CD4-positive, alpha-beta T cell treated with Interferon alpha-2 for 1 hour (primary cell): ENCODE data around the gene HIPK3.

Source experiments
- DNase-seq, 2 donors: peaks; one replicate each; pipeline ENCODE4 v3.0.0-alpha.2; 2020 to 2022

HIPK3 gene

DNA sequence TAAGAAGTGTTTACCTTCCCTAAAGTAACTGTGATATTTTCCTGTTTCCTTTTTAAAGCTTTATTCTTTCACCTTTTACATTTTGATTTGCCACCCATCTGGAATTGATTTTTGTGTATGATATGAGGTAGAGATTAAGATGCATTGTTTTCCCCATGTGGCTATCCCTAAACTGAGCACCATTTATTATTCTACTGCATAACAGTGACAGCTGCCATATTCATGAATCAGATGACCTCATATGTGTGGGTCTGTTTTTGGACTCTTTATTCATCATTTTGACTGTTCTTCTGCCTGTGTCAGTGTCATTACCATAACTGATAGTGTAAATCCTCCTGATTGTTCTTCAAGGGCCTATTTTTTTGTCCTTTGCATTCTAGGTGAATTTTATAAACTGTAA, 50.8 kb downstream of the HIPK3 start:
- no peak for DNase-seq

DNA sequence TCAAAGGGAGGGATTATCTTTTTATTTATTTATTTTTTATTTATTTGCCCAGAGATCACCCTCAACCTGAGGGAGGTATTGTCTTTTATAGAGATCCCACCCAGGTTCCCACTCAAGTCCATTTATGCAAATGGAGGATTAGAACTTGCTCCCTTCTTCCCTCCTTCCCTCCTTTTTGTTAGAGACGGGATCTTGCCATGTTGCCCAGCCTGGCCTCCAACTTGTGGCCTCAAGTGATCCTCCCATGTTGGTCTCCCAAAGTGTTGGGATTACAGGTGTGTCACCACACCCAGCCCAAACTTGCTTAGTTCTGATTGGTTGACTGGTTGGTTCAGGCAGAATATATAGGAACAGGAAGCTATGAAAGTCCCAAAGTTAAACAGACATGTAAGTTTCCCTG, 51.9 kb downstream of the HIPK3 start:
- DNase-seq, result no peak

DNA sequence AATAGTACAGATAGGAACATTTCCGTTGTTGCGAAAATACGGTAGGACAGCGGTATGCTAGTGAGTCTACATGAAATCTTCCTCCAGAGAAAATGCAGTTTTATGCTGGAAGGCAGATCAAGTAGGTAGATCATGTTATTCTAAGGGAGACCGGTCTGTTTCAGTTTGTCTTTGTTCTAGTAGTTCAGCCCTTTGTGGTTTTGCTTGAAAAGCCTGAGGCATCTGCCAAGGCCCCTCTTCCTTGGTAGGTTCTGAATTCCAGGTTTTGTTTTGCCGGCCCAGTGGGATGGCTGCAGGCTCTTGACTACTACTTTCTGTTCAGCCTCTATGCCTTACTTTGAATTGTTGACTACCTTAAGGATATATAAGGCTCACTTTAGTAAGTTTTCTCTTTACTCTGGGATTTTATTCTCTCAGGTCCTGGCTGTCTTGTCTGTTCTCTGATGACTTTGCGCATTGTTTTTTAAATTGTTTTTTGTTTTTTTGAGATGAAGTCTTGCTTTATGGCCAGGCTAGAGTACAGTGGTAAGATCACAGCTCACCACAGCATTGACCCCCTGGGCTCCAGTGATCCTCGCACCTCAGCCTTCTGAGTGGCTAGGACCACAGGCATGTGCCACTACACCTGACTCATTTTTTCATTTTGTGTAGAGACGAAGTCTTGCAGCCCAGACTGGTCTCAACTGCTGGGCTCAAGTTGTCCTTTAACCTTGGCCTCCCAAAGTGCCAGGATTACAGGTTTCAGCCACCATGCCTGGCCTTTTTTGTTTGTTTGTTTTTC, 53.7 kb downstream of the HIPK3 start:
- DNase-seq, result no peak

DNA sequence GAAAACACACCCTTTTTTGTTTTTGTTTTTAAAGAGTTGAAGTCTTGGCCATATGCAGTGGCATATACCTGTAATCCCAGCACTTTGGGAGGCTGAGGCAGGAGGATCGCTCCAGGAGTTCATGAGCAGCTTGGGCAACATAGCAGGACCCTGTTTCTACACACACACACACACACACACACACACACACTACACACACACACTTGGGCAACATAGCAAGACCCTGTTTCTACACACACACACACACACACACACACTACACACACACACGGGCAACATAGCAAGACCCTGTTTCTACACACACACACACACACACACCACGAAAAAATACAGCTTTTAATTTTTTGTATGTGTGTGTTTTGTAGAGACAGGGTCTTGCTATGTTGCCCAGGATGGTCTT, 54.5 kb downstream of the HIPK3 start:
- no peak for DNase-seq

- DNase-seq, result no peak
Measured at GRCh38 chr11:33315822-33316221, 58.6 kb downstream of the HIPK3 start.

DNA sequence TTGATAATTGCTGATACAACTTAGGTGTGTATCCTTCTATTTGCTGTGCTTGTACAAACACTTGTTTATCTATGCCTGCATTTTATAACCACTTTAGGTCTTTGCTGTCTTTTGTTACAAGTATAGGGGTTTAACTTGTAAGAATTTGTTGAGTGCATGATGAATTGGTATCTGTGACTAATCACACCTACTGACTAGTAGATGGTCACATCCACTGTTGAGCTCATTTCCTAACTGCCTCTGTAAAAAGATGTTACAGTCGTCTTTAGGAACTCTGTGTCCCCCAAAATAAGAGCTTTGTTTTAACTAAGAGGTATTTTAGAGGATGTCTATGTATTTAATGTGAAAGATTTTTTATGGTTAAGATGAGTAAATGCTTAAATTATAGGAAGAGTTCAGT, 60.5 kb downstream of the HIPK3 start:
- DNase-seq, result no peak

DNA sequence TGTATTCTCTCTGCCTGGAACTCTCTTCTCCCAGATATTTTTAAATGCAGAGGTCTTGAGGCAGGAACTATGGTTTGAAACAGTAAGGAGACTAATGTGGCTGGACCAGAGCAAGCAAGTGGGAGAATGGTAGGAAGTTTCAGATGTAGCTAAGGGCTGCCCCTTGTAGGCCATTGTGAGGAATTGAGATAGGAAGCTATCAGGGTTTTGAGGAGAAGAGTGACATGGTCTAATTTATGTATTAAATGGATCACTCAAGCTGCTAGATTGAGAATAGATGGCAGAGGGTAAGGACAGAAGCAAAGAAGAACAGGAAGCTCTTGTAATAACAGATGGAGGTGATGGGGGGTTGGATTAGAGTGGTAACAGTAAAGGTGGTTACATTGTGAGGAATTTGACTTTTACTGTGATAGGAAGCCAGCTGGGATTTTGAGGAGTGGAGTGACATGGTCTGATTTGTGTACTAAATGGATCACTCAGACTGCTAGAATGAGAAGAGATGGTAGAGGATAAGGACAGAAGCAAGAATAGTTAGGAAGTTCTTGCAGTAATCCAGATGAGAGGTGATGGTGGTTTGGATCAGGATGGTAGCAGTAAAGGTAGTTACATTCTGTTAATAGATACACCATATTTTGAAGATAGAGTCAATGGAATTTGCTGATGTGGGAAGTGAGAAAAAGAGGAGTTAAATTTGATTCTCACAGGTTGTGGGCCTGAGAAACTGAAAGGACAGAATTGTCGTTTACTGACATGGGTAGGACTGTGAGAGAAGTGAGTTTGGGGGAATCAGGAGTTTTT, 63.0 kb downstream of the HIPK3 start:
- no peak for DNase-seq

DNA sequence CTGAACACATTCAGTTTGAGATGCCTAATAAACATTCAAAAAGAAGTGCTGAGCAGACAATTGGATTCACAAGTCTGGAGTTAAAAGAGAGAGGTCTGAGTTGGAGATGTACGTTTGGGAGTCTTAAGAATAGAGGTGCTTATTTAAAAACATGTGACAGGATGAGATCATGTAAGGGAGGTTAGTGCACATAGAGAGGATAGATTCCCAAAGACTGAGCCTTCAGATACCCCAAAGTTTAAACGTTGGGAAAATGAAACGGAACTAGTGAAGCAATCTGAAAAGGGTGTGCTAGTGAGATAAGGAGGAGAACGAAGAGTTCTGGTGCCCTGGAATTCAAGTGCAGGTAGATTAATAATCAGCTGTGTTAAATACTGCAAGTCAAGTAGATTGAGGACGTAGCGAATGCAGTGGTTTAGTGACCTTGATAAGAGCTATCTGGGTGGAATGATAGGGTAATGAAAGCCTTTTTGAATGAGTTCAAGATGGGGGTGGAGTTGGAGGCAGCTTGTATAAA, 63.7 kb downstream of the HIPK3 start:
- DNase-seq, result no peak

DNA sequence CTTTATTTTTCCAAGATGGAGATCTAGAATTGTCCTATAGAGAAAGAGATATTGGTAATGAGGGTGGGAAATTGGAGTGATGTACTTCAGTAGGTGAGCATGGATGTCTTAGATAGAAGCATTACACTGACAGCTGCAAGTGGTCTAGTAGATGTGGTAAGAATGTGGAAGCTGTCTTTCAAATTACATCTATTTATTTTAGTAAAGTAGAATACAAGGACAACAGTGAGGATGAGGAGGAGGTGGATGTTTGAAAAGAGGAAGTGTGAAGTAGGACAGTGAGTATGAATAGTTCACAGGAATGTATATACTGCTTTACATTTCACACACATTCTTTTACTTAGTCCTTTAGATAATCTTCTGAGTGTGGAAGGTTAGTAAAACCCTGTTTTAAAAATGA, 64.2 kb downstream of the HIPK3 start:
- no peak for DNase-seq

DNA sequence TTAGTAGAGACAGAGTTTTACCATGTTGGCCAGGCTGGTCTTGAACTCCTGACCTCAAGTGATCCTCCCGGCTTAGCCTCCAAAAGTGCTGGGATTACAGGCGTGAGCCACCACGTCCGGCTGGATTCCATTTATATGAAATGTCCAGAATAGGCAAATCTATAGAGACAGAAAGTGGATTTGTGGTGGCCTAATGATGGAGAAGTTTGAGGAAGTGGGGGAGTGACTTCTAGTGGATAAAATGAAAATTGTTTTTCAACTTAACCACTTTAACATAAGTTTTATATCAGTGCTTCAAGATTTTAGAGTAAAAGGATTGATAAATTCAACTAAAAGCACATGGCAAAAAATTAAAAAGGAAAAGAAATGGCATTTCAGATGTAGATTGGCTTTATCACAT, 66.2 kb downstream of the HIPK3 start:
- no peak for DNase-seq

DNA sequence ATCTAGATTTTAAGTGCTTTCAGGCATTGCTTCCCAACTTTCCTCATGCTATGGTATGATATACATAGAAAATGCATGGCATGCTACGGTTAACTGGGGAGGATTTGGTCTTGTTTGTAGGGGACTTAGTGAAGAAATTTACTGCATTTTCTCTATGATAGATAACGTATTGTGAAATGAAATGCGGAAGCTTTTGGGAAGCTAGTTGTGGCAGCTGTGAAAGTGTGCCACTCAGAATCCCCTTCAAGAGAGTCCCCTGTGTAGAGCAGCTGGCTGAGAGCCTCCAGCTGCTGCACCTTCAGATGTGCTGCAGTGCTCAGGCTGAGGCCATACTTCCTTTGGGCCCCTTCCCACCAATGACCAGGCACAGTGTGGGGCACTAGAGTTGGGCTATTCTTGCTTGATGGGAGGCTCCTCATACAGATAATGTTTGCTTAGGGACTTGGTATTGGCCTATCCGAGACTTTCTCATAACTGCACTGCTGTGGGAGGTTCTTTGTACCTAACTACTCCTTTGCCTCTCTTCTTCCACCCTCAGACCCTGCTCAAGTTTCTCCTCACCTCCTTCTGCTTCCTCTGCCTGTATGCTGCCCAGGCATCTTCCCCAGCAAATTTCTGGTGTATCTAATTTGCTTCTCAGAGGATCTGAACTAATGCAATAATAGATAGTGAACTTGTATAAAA, 67.3 kb downstream of the HIPK3 start:
- DNase-seq, result no peak

DNA sequence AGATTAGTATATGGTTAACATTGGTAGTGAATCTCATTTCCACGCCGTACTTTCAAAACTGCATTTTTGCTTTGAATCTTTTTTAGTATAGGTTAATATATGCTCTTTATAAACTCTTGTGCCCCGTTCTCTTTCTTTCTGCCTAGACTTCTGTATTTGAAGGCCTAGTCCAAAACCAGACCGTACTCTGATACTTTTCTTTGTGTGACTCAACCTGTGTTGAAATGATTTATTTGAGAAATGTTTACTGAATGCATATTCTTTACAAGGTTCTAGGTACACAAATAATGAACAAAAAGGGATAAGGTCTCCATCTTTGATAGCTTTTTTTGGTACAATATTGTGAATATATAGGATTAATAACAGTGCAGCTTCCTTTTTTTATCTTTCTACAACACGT, 68.3 kb downstream of the HIPK3 start:
- no peak for DNase-seq

DNA sequence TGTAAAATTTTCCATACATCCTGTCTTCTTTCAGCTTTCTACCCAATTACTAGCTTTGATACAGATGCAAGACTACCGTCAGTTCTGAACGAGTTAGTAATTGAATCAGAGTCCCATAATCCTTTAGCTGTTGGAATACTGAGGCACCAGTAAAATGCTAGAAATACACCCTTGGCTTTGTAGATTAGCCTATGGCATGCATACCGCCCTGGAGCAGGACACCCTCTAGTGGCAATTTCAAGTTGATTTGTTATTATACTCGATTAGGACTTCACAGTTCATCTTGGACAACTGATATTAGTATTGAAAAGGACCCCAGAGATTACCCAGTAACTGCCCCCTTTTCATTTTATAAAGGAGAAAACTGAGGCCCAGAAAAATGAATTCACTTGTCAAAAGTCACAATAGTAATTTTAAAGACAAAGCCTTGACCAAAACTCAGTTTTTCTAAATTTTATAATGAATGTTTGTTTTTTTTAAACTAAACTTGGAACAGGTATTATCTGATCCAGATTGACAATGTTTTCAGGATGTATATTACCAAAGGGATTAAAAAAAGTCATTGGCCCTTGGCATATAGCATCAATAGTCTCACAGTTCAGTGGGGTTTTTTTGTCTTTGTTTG, 72.6 kb downstream of the HIPK3 start:
- DNase-seq, result peak; percentile 43 to 69

DNA sequence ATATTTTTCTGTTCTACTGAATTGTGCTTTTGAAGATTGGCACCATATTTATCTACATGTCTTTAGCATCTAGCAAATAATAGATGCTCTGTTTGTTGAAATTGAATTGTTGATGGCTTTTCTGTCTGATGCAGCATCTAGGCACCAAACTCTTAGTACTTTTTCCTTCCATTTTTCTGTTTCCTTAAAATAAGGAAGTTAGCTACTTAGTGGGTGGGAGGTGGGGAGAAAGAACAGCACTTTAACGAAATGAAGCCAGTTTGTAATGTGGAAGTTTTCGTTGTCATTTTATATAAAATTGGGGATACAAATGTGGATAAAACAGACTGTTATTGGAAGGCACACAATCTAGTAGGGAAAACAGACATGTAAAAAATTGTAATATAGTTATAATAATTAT, 76.6 kb downstream of the HIPK3 start:
- DNase-seq, result no peak

- DNase-seq, result no peak
Measured at GRCh38 chr11:33334627-33335026, 77.4 kb downstream of the HIPK3 start.

DNA sequence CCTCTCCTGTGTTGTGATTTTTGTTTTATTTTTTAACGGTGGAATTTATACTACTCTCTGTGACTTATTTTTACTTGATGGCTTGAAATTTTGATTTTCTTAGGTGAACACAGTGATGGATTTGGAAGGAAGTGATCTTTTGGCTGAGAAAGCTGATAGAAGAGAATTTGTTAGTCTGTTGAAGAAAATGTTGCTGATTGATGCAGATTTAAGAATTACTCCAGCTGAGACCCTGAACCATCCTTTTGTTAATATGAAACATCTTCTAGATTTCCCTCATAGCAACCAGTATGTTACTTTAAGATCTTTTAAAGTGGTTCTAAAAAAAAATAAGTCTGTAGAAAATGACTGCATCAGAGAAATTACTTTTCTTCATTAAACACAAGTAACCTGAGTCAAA, 82.1 kb downstream of the HIPK3 start:
- no peak for DNase-seq

GRCh38 chr11:33344611-33345010, 87.4 kb downstream of the HIPK3 start:
- DNase-seq, result no peak

GRCh38 chr11:33347490-33348125, 90.4 kb downstream of the HIPK3 start:
- peak; percentile 5 to 32 for DNase-seq

DNA sequence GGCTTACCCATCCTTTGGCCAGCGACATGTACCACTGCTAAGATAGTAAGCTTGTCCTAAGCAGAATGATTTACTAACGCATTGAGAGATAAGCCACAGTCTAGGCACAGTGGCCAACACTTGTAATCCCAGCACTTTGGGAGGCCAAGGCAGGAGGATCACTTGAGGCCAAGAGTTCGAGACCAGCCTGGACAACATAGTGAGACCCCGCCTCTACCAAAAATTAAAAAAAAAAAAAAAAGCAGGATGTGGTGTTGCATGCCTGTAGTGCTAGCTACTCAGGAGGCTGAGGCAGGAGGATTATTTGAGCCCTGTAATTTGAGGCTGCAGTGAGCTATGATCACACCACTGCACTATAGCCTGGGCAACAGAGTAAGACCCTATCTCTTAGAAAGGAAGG, 93.1 kb downstream of the HIPK3 start:
- DNase-seq, result no peak

DNA sequence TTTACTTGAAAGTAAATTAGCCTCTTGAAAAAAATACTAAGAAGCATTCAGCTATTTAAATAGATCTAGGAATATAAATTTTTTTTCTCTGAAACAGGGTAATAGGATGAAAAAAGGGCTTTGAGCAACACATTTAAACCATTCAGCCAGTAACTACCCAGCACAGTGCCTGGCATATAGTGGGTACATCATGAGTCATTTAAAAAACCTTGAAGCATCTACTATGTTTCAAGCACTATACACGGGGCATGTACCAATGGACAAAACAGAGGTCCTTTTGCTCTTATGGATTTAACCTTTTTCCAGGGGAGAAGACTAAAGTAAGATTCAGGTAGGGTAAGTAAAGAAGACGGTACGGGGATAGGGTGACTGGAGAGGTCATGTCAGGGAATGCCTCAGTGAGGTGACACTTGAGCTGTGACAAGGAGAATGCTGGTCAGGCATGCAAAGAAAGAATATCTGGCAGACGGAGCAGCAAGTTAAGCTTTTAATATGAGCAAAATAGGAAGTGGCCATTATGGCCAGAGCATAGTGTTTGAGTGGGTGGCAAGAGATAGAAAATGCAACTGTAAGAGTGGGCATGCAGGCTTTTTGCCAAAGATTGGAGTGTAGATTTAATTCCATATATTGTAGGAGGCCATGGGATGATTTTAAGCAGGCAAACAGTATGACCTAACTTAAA, 101.1 kb downstream of the HIPK3 start:
- no peak for DNase-seq

- DNase-seq, result no peak
Measured at GRCh38 chr11:33360642-33361041, 103.5 kb downstream of the HIPK3 start.
